Suprapubic skin (tissue), 4 donors: ENCODE measurements around the gene DNPEP. TPM values are rescaled to one million over a fixed set of nuclear protein-coding genes. Genes with fewer than 3 reads are reported as not detected.

Source experiments
- DNase-seq, 2 donors: peaks; one replicate each; pipeline ENCODE4 v3.0.0-alpha.2; 2019; ENCODE audit warnings: low spot score in 2 of 2
- H3K27ac ChIP-seq: fragments of 200-600 bp; sonication (generic); one replicate; pipeline ENCODE4 v1.5.1; 2019
- H3K27me3 ChIP-seq: fragments of 200-600 bp; sonication (generic); one replicate; pipeline ENCODE4 v1.5.1; 2019
- H3K36me3 ChIP-seq: fragments of 200-600 bp; sonication (generic); one replicate; pipeline ENCODE4 v1.5.1; 2019
- H3K4me1 ChIP-seq: fragments of 200-600 bp; sonication (generic); one replicate; pipeline ENCODE4 v1.5.1; 2019
- H3K4me3 ChIP-seq: fragments of 200-600 bp; sonication (generic); one replicate; pipeline ENCODE4 v1.5.1; 2019; ENCODE audit warnings: mild to moderate bottlenecking
- H3K9me3 ChIP-seq: fragments of 200-600 bp; sonication (generic); one replicate; pipeline ENCODE4 v1.5.1; 2019
- EP300 ChIP-seq: sonication (generic); formaldehyde crosslinking; IDR thresholded peaks from one replicate; pipeline ENCODE4 v1.6.1; 2017; ENCODE audit warnings: antibody characterized with exemption
- POLR2A ChIP-seq, 2 donors: fragments of 450-650 bp; IDR thresholded peaks; one replicate each; pipeline ENCODE4 v1.6.1; 2017; ENCODE audit warnings: antibody characterized with exemption in 2 of 2, mild to moderate bottlenecking in 2 of 2, moderate library complexity in 2 of 2
- POLR2AphosphoS5 ChIP-seq, 3 donors: sonication (generic); formaldehyde crosslinking; IDR thresholded peaks; one replicate each; pipeline ENCODE4 v1.6.1; 2017; ENCODE audit warnings: antibody characterized with exemption in 3 of 3
- WGBS: methylation state at CpG from one replicate; pipeline ENCODE4 v1.1.5; 2018; 5-methylcytosine and 5-hydroxymethylcytosine counted together
- total RNA-seq, 4 donors: library from RNA; depleted of rRNA; stranded (reverse); fragments of >200 nt; gene quantifications; one replicate each; pipeline ENCODE4 v1.1.0, GENCODE V29; 2016
- TF ChIP-seq, protein P1 (sequence below), 2 donors: fragments of 200-600 bp in 1 of 2; fragments of 450-650 bp in 1 of 2; sonication (generic) in 1 of 2; IDR thresholded peaks; one replicate each; pipeline ENCODE4 v1.5.1; 2016 to 2019; ENCODE audit warnings: antibody characterized with exemption in 2 of 2, mild to moderate bottlenecking in 1 of 2, moderate library complexity in 1 of 2

The DNPEP gene
- total RNA-seq, 4 donors from 2014 or later: 66.6 to 104 (median 70.5) TPM

DNA sequence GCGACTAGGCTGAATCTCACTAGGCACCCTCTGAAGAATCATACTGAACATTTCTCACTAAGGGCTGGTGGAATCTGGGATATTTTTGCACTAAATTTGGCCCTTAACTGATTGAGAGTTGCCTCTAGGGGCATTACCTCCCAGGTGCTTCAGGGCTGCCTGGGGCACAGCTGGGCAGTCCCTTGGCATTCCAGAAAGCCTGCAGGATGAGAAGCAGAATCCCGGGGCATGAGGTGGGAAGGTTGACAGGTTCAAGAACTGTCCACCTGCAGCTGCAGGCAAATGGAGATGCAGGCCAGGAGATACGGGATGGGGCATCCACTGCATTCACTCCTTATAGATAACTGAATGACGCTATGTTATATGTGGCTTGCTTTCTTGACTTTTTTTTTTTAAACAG, 62.6 kb downstream of the DNPEP start:
- no peak for DNase-seq
- Histone ChIP-seq H3K4me3 (no peak overlapping the region), H3K27ac (no peak overlapping the region), H3K27me3 (peaks cover 63% of the 10 kb centered on the region), H3K36me3 (no peaks in the 10 kb centered on the region), H3K9me3 (no peaks in the 10 kb centered on the region), H3K4me1 (no peaks in the 10 kb centered on the region)
- TF ChIP-seq EP300: no peak
- TF ChIP-seq, protein P1, sequence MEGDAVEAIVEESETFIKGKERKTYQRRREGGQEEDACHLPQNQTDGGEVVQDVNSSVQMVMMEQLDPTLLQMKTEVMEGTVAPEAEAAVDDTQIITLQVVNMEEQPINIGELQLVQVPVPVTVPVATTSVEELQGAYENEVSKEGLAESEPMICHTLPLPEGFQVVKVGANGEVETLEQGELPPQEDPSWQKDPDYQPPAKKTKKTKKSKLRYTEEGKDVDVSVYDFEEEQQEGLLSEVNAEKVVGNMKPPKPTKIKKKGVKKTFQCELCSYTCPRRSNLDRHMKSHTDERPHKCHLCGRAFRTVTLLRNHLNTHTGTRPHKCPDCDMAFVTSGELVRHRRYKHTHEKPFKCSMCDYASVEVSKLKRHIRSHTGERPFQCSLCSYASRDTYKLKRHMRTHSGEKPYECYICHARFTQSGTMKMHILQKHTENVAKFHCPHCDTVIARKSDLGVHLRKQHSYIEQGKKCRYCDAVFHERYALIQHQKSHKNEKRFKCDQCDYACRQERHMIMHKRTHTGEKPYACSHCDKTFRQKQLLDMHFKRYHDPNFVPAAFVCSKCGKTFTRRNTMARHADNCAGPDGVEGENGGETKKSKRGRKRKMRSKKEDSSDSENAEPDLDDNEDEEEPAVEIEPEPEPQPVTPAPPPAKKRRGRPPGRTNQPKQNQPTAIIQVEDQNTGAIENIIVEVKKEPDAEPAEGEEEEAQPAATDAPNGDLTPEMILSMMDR (IDR thresholded peaks at IDR 0.05): no peak
- no peak for TF ChIP-seq POLR2AphosphoS5 (IDR thresholded peaks at IDR 0.05)
- TF ChIP-seq POLR2A (IDR thresholded peaks at IDR 0.05): no peak
- 91% methylated on average over 3 of the region's 4 CpGs for WGBS

DNA sequence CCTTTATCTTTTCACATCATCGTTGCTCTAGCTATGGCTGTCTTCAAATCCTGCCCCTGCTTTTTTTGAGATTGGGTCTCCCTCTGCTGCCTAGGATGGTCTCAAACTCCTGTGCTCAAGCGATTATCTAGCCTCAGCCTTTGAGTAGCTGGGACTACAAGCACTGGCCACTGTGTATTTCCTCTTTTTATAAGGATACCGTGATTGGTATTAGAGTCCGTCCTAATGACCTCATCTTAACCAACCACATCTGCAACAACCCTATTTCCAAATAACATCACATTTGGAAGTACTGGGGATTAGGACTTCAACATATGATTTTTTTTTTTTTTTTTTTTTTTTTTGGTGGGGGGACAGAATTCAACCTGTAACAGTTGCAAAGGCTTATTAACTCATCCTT, 64.3 kb downstream of the DNPEP start:
- Histone ChIP-seq H3K36me3 (no peaks in the 10 kb centered on the region), H3K27ac (no peak overlapping the region), H3K27me3 (peaks cover 56% of the 10 kb centered on the region), H3K9me3 (no peaks in the 10 kb centered on the region), H3K4me3 (no peak overlapping the region), H3K4me1 (no peaks in the 10 kb centered on the region)
- no peak for TF ChIP-seq POLR2AphosphoS5 (IDR thresholded peaks at IDR 0.05)
- no peak for TF ChIP-seq EP300
- TF ChIP-seq POLR2A (IDR thresholded peaks at IDR 0.05): no peak
- TF ChIP-seq, protein P1 (IDR thresholded peaks at IDR 0.05): no peak
- WGBS: 67% methylated on average over 4 of the region's 4 CpGs
- DNase-seq: no peak

Other genes starting within 250 kb of the DNPEP start
- 10 to 100 TPM; 15.7 to 19.2 (median 18.3) TPM for gene NHEJ1, start 227.1 kb downstream of the DNPEP start, total RNA-seq
- 10 to 100 TPM in 1 of 4 donors, 1 to 10 TPM in 3; 2.4 to 12.6 (median 3.2) TPM for gene SLC23A3, start 217.9 kb downstream of the DNPEP start, total RNA-seq
- 10 to 100 TPM; 44.9 to 70.3 (median 53.0) TPM for gene CNPPD1, start 211.0 kb downstream of the DNPEP start, total RNA-seq
- gene RETREG2, start 209.6 kb downstream of the DNPEP start, total RNA-seq: 100 to 1,000 TPM in 2 of 4 donors, 10 to 100 TPM in 2; 61.0 to 106 (median 91.9) TPM
- 10 to 100 TPM; 48.1 to 84.7 (median 64.4) TPM for gene ZFAND2B, start 181.1 kb downstream of the DNPEP start, total RNA-seq
- 10 to 100 TPM; 16.3 to 24.0 (median 20.7) TPM for gene ABCB6, start 169.0 kb downstream of the DNPEP start, total RNA-seq
- 10 to 100 TPM; 60.3 to 83.9 (median 64.6) TPM for gene ATG9A, start 158.3 kb downstream of the DNPEP start, total RNA-seq
- 100 to 1,000 TPM in 1 of 4 donors, 10 to 100 TPM in 3; 38.6 to 252 (median 61.7) TPM for gene ANKZF1, start 158.1 kb downstream of the DNPEP start, total RNA-seq
- gene GLB1L, start 142.5 kb downstream of the DNPEP start, total RNA-seq: 1 to 10 TPM; 2.5 to 9.8 (median 5.4) TPM
- 10 to 100 TPM; 10.9 to 22.9 (median 16.1) TPM for gene STK16, start 142.4 kb downstream of the DNPEP start, total RNA-seq
- not detected for gene TUBA4B, start 134.7 kb downstream of the DNPEP start, total RNA-seq
- 100 to 1,000 TPM; 194 to 530 (median 394) TPM for gene TUBA4A, start 134.0 kb downstream of the DNPEP start, total RNA-seq
- 100 to 1,000 TPM in 2 of 4 donors, 10 to 100 TPM in 2; 91.2 to 138 (median 107) TPM for gene DNAJB2, start 108.5 kb downstream of the DNPEP start, total RNA-seq
- not detected for gene PTPRN, start 78.5 kb downstream of the DNPEP start, total RNA-seq
- not detected for gene RESP18, start 55.2 kb downstream of the DNPEP start, total RNA-seq
- 100 to 1,000 TPM in 1 of 4 donors, 10 to 100 TPM in 3; 11.4 to 100 (median 35.6) TPM for gene DES, start 30.5 kb upstream of the DNPEP start, total RNA-seq
- 10 to 100 TPM in 1 of 4 donors, 1 to 10 TPM in 3; 6.5 to 17.2 (median 6.7) TPM for gene SPEG, start 46.9 kb upstream of the DNPEP start, total RNA-seq
- gene GMPPA, start 111.0 kb upstream of the DNPEP start, total RNA-seq: 10 to 100 TPM; 18.3 to 31.3 (median 22.3) TPM
- gene ASIC4, start 126.6 kb upstream of the DNPEP start, total RNA-seq: not detected
- 10 to 100 TPM; 28.8 to 62.1 (median 49.3) TPM for gene CHPF, start 155.9 kb upstream of the DNPEP start, total RNA-seq
- 1 to 10 TPM in 3 of 4 donors, under 1 TPM in 1; 0.56 to 1.9 (median 1.4) TPM for gene TMEM198, start 156.1 kb upstream of the DNPEP start, total RNA-seq
- 10 to 100 TPM; 33.2 to 75.7 (median 43.7) TPM for gene OBSL1, start 183.6 kb upstream of the DNPEP start, total RNA-seq
- 1 to 10 TPM in 2 of 4 donors, under 1 TPM in 1, not detected in 1; 0.34 to 3.5 (median 1.5) TPM for gene INHA, start 184.4 kb upstream of the DNPEP start, total RNA-seq
- gene STK11IP, start 209.9 kb upstream of the DNPEP start, total RNA-seq: 10 to 100 TPM; 25.3 to 68.0 (median 29.2) TPM
- gene SLC4A3, start 239.7 kb upstream of the DNPEP start, total RNA-seq: 1 to 10 TPM in 3 of 4 donors, under 1 TPM in 1; 0.48 to 3.2 (median 2.1) TPM